Ramos (cell line): ENCODE data around the gene SH3TC2.

Experiments used
- in situ Hi-C: fragments of 300-500 bp; cut with MboI; formaldehyde crosslinking; loops from one replicate; pipeline ENCODE4 v1.14.3; 2022; ENCODE audit warnings: low sequenced_read_pairs; ENCODE audit not compliant: unreplicated experiment

SH3TC2 gene

GRCh38 chr5:149036168-149036567 lies 26.7 kb downstream of the SH3TC2 start:
- in situ Hi-C loops = no loop called here

GRCh38 chr5:149035372-149035790 lies 27.5 kb downstream of the SH3TC2 start:
- in situ Hi-C loops = no loop called here

- in situ Hi-C loops = no loop called here
Measured at GRCh38 chr5:149030838-149031397, 31.9 kb downstream of the SH3TC2 start.

- in situ Hi-C loops = no loop called here
Measured at GRCh38 chr5:149030392-149030791, 32.5 kb downstream of the SH3TC2 start.

GRCh38 chr5:149028984-149029383 lies 33.9 kb downstream of the SH3TC2 start:
- in situ Hi-C loops = no loop called here

GRCh38 chr5:149028161-149028560 lies 34.7 kb downstream of the SH3TC2 start:
- in situ Hi-C loops = no loop called here

GRCh38 chr5:149027636-149028035 lies 35.2 kb downstream of the SH3TC2 start:
- in situ Hi-C loops = no loop called here

GRCh38 chr5:149024943-149025342 lies 37.9 kb downstream of the SH3TC2 start:
- in situ Hi-C loops = no loop called here

GRCh38 chr5:149024477-149024876 lies 38.4 kb downstream of the SH3TC2 start:
- in situ Hi-C loops = no loop called here

- in situ Hi-C loops = no loop called here
Measured at GRCh38 chr5:149022200-149022599, 40.7 kb downstream of the SH3TC2 start.

- in situ Hi-C loops = no loop called here
Measured at GRCh38 chr5:149019679-149020078, 43.2 kb downstream of the SH3TC2 start.

- in situ Hi-C loops = no loop called here
Measured at GRCh38 chr5:149018909-149019443, 43.9 kb downstream of the SH3TC2 start.

GRCh38 chr5:149017636-149018035 lies 45.2 kb downstream of the SH3TC2 start:
- in situ Hi-C loops = no loop called here

GRCh38 chr5:149015561-149015960 lies 47.3 kb downstream of the SH3TC2 start:
- in situ Hi-C loops = no loop called here

GRCh38 chr5:149015126-149015525 lies 47.7 kb downstream of the SH3TC2 start:
- in situ Hi-C loops = no loop called here

- in situ Hi-C loops = no loop called here
Measured at GRCh38 chr5:149014571-149015031, 48.3 kb downstream of the SH3TC2 start.

- in situ Hi-C loops = no loop called here
Measured at GRCh38 chr5:149013796-149014195, 49.1 kb downstream of the SH3TC2 start.

GRCh38 chr5:149012350-149012749 lies 50.5 kb downstream of the SH3TC2 start:
- in situ Hi-C loops = no loop called here

GRCh38 chr5:149011728-149012127 lies 51.1 kb downstream of the SH3TC2 start:
- in situ Hi-C loops = no loop called here

- in situ Hi-C loops = no loop called here
Measured at GRCh38 chr5:149011084-149011483, 51.8 kb downstream of the SH3TC2 start.

- in situ Hi-C loops = no loop called here
Measured at GRCh38 chr5:149007174-149007573, 55.7 kb downstream of the SH3TC2 start.

- in situ Hi-C loops = no loop called here
Measured at GRCh38 chr5:149006426-149006825, 56.4 kb downstream of the SH3TC2 start.
